NCI-H2196 treated with DMSO at 0.1 percent for 48 hours (cell line): ENCODE results near the gene PACRG.

Source experiments
- DNase-seq: peaks from one replicate; lab custom pipeline; 2025; ENCODE audit not compliant: unreplicated experiment; lab: John Stamatoyannopoulos, UW

PACRG gene

DNA sequence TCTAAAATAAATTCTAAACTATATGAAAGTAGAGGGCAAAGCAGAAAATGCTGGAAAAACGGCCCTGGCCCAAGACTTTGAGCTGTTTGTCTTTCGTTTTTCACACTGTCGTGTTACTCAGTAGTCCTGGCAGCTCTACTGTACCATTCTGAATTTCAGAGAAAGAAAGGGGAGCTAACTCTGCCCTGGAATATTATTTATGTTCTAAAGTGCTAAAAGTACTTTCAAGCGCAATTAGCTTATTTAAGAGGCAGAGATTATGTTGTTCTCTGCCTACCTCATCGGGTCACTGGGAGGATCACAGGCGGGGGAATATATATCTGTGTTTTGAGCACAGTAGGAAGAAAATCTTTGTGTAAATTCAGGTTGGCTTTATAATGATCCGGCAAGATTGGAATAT, 534.3 kb downstream of the PACRG start:
- DNase-seq: no peak

DNA sequence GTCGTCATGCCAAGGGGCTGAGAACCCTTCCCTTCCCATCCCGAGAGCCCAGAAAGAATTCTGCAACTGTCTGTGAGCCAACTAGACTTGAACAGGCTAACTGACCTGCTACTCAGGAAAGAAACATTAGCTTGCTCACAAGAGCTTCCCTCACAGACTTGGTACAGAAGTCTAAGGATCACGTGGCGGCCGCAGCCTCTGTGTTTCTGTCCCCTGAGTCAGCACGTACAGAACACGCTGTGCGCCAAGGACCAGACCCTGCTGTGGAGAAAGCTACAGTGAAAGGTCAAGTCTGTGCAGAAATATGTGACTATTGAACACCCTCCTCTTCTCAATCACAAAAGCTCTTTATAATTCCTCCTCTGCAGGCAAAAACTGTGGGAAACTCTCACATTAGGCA, 535.4 kb downstream of the PACRG start:
- no peak for DNase-seq

- no peak for DNase-seq
These were observed 536.4 kb downstream of the PACRG start for GRCh38 chr6:163263998-163264661.

- DNase-seq: no peak
These were observed 536.9 kb downstream of the PACRG start for GRCh38 chr6:163264662-163265035.

DNA sequence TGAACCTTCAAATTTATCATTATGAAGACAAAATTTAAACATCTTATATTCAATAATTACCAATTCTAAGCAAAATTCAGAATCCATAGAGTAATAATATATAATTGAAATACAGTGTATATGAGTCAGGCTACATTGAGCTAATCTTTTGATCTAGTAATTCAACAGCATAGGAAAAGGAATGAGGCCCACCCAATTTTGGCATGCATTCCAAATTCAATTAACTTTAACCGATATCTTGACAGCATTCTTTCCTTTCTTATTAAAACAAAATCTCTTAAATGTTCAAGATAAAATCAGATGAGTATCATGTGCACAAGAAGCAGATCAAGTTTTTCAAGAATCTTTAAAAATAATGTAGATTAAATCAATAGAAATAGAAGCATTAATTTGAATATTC, 553.9 kb downstream of the PACRG start:
- DNase-seq: no peak

DNA sequence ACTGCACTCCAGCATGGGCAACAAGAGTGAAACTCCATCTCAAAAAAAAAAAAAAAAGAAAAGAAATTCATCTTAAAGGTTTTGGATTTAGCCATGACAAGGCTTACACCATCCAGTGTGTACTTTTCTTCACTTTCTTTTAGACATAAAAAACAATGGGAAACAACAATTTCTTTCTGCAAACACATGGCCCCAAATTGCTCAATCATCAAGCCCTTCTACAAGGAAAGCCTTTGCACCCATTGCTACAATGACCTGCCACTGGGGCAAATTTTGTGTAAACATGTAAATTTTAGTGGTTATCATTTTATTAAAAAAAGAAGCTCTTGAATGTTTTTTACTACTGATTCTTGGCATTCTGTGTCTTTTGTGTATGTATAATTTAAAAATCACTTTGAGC, 554.9 kb downstream of the PACRG start:
- no peak for DNase-seq

- no peak for DNase-seq
These were observed 556.4 kb downstream of the PACRG start for GRCh38 chr6:163284151-163284550.

GRCh38 chr6:163285691-163286090, 557.9 kb downstream of the PACRG start:
- no peak for DNase-seq

DNA sequence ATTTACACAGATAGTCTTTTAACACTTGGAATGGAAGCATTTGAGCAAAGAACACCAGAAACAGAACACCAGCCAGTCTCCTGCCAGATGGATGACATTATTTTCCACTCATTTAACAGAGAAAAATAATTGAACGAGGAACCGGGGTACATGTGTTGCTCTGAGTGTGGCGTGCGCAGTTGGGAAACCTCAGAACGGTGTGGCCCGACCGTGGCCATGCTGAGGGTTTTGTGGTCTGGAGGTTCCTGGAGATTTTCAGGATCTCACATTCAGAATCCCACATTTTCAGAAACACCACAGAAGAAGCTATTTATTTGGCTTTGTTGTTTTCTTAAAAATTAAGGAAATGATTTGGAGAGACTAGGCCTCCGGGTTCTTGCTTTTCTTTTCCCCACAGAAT, 559.9 kb downstream of the PACRG start:
- no peak for DNase-seq

- DNase-seq: no peak
These were observed 560.3 kb downstream of the PACRG start for GRCh38 chr6:163288066-163288465.

DNA sequence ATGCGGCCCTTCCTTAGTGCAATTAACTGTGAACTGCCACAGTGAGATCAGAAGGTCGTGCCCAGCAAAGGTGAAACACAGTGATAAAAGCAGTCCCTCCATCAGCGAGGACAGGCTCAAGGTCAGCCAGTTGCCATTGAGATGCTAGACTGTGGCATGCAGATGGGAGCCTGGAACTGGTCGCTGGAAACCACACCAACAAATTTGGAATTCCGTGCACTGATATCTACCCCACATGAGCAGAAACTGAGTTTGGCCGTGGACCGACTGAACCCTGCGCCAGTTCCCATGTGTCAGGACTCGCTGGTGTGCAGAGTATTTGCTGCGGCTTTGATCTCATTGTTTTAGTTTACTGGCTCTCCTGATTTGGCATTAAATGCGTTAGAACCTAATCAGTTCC, 561.1 kb downstream of the PACRG start:
- no peak for DNase-seq

GRCh38 chr6:163289447-163289846, 561.7 kb downstream of the PACRG start:
- no peak for DNase-seq

GRCh38 chr6:163290545-163291274, 562.9 kb downstream of the PACRG start:
- no peak for DNase-seq

DNA sequence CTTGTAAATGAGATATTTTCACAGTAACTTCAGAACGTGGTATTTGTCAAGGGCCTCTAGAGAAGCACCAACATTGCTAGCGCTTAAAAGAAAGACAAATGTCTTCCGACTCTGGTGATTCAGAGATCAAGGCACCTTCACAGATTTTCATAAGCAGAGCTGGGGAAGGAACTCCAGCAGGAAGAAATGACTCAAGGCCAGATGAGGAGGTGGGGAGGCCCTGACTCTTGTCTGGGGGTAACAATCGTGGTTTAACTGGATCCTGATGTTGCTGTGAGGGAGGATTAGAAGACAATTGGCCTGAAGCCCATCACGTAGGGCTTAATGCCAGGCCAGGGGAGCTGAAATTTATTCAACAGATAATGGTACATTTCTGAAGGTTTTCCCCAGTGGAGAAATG, 563.8 kb downstream of the PACRG start:
- DNase-seq: no peak

DNA sequence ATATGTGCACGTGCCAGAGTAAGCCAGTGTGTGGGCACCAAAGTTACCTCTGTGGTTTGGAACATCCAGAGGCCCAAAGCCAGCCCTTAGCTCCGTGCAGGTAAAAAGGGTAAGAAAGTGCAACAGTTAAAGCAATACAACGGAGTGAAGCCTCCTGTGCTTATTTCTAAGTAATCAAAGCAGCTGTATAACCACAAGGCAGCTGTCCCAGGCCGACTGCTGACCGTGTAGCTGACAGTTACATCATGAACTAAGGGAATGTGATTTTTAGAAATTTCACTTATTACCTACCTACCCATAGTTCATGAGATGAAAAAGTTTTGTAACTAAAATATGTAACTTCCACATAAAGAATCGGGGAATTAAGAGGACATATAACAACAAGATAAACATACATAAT, 565.5 kb downstream of the PACRG start:
- DNase-seq: no peak

DNA sequence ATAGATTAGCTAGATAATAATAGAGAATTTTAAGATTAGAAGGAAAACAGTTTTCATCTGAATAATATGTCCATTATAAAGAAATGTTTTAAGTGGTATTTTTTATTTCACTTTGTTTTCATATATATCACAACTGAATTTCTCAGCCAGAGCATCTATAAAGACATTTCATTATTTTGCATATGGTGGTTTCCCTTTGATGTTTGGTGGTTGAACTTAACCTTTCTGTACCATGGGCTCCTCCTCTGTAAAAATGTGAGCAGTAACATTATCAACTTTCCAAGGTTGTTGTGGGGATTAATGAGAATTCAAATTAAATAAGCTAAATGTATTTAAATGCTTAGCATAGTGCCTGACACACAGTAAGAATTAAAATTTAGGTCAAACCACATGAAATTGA, 567.0 kb downstream of the PACRG start:
- DNase-seq: no peak

GRCh38 chr6:163296835-163297519, 569.2 kb downstream of the PACRG start:
- DNase-seq: no peak

DNA sequence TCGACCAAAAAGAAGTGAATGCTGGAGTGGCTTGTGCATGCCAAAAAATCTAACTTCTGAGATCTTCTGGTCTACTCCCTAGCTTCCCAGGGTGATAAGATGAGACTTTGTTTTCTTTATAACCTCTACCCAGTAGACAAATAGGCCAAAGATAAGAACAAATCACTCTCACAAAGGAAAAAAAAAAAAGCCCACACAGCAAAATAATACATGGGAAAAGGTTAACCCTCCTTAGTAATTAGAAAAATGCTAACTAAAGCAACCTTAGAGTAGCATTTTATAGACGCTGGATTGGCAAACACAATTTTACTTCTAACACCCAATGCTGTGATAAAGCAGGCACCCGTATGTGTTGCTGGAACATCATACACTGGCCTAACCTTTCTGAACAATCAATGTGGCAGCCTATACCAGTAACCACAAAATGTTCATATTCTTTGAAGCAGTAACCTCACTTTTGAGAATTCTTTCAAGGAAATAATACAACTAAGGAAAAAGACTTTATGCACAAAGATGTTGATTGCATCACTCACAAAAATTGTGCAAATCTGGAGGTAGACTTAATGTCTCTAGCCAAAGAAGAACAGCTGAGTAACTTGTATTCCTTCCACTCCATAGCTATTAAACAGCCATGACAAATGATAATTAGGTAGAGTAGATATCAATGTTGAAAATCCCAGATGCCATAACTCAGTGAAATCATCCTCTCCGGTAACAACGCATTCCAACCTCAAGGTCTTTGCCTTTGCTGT, 570.5 kb downstream of the PACRG start:
- DNase-seq: no peak

- no peak for DNase-seq
These were observed 573.1 kb downstream of the PACRG start for GRCh38 chr6:163300838-163301237.

DNA sequence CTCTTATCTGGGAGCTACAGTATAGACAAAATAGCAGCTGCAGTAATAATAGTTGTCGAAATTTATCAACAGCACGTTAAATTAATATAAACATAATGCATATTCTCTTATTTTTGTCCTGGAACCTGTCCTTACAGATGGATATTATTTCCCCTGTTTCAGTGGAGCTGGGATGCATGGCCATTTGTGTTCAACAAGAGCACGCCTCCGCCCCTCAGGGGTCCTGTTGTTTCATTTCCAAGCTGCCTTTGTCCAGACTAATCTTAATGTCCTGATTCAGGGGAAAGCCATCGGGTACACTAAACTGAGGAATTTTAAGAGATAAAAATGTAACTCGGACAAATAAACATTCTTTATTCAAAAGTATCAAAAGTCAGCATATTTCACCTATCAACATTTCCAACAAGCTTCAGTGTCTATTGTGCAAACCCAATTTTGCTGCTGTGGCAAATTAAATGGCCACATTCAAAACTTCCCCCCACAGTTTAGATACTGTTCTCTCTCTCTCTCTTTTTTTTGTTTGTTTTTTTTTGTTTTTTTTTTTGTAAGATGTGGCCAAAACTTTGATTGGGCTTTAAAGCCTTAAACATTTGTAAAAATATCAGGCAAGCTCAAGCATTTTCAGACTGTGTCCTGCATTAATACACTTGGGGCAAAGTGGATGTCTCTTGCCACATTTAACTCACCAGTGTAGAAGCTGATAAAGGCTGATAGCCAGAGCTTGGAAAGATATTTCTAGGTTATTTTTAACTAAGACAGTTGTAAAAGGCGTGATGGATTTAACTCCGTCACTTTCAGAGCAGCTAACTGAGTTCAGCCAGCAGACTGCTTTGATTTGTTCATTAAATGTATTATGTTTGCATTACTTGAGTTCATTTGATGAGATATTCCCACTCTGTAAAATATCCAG, 574.2 kb downstream of the PACRG start:
- no peak for DNase-seq

DNA sequence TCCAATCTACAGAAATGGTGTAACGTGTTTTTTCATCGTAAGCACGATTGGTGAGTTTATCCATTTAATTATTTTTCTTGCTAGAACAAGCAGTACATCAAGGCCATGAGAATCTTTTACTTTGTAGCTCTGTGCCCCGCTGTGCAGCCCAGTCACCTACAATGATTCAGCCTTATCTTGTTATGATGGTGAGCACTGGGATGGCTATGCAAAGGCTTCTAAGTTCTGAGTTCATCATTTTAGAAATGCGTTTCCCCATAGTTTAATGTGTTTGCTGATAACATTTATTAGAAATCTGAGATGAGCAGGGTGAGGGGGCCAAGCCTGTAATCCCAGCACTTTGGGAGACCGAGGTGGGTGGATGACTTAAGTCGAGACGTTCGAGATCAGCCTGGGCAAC, 575.0 kb downstream of the PACRG start:
- no peak for DNase-seq
